Ovary (tissue), 3 donors: ENCODE results near the gene TXNL1.

Source experiments
- CTCF ChIP-seq, 3 donors: fragments of 450-650 bp in 2 of 3; fragments of 200-600 bp in 1 of 3; IDR thresholded peaks; one replicate each; pipeline versions ENCODE4 v1.5.1 to v1.8.0; 2016 to 2022; ENCODE audit warnings: antibody characterized with exemption in 3 of 3, mild to moderate bottlenecking in 1 of 3
- EP300 ChIP-seq: sonication (generic); formaldehyde crosslinking; IDR thresholded peaks from one replicate; pipeline ENCODE4 v1.6.1; 2017; ENCODE audit warnings: antibody characterized with exemption
- POLR2A ChIP-seq: fragments of 450-650 bp; IDR thresholded peaks from one replicate; pipeline ENCODE4 v1.6.1; 2017; ENCODE audit warnings: antibody characterized with exemption, mild to moderate bottlenecking, moderate library complexity
- donor health status: DM: no; HTN: no; CAD: no.

GRCh38 chr18:56661360-56662062 is 23.1 kb upstream of the TXNL1 start:
- TF ChIP-seq CTCF (IDR thresholded peaks at IDR 0.05) (no peak), POLR2A (no peak), EP300 (no peak)
